Spleen (tissue), 7 donors: Measurements from ENCODE around the gene KRTAP6-3.

Experiments used
- POLR2A ChIP-seq, 3 donors: fragments of 450-650 bp; IDR thresholded peaks; one replicate each; pipeline ENCODE4 v1.5.1; 2017; ENCODE audit warnings: antibody characterized with exemption in 3 of 3, mild to moderate bottlenecking in 1 of 3
- TF ChIP-seq, protein P1 (sequence below), 11 experiments: fragments of 200-600 bp in 7 of 11; fragments of 450-650 bp in 4 of 11; sonication (generic) in 4 of 11; IDR thresholded peaks in 8 of 11; conservative IDR thresholded peaks in 3 of 11; 1 replicate in 7 of 11; 2 replicates in 4 of 11; pipeline versions ENCODE4 v1.4.0 to v1.8.0; 2016 to 2021; ENCODE audit warnings: antibody characterized with exemption in 11 of 11, inconsistent platforms in 4 of 11, mild to moderate bottlenecking in 1 of 11
- donor health status: DM: no; HTN: no; CAD: no; lungs with moderate emphysema.
- donor health status: DM: no; HTN: no; CAD: no.
- donor health status: DM: no; HTN: no; CAD: no.

DNA sequence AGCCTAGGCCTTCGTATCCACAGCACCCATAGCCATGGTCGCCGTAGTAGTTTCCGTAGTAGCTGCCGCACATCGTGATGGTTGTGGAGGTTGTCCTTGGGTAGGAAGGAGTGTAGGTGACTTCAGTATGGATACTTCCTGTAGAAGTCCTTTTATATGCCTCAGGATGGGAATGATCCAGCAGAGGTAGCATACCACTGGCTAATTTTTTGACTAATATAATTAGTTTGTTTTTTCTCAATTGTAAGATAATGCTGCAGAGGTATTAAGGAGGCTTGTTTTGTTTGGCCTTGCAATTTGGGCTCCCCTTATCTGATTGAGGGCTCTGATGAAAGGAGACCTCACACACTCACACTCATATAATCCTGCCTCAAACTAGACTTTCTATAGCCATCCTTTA is 6.6 kb downstream of the KRTAP6-3 start, which contains the start of gene KRTAP6-2:
- TF ChIP-seq, protein P1, sequence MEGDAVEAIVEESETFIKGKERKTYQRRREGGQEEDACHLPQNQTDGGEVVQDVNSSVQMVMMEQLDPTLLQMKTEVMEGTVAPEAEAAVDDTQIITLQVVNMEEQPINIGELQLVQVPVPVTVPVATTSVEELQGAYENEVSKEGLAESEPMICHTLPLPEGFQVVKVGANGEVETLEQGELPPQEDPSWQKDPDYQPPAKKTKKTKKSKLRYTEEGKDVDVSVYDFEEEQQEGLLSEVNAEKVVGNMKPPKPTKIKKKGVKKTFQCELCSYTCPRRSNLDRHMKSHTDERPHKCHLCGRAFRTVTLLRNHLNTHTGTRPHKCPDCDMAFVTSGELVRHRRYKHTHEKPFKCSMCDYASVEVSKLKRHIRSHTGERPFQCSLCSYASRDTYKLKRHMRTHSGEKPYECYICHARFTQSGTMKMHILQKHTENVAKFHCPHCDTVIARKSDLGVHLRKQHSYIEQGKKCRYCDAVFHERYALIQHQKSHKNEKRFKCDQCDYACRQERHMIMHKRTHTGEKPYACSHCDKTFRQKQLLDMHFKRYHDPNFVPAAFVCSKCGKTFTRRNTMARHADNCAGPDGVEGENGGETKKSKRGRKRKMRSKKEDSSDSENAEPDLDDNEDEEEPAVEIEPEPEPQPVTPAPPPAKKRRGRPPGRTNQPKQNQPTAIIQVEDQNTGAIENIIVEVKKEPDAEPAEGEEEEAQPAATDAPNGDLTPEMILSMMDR (IDR thresholded peaks at IDR 0.05 in 8 of 11, conservative IDR thresholded peaks at IDR 0.05 in 3 of 11), result no peak
- TF ChIP-seq POLR2A (IDR thresholded peaks at IDR 0.05), result no peak
